Hepatocyte (in vitro differentiated cells): ENCODE data around the gene KIF26B. TPM values are rescaled to one million over a fixed set of nuclear protein-coding genes. Genes with fewer than 3 reads are reported as not detected.

Source experiments
- DNase-seq: peaks from one replicate; pipeline ENCODE4 v3.0.0-alpha.2; 2016; ENCODE audit warnings: low spot score
- H2AFZ ChIP-seq: fragments of 200-600 bp; sonication (generic); 2 replicates; pipeline ENCODE4 v1.6.0; 2016; ENCODE audit warnings: antibody characterized with exemption, mild to moderate bottlenecking
- H3K27ac ChIP-seq: fragments of 200-600 bp; sonication (generic); 2 replicates; pipeline ENCODE4 v1.5.1; 2016; ENCODE audit warnings: mild to moderate bottlenecking
- H3K27me3 ChIP-seq: fragments of 200-600 bp; sonication (generic); 2 replicates; pipeline ENCODE4 v1.6.1; 2016
- H3K36me3 ChIP-seq: fragments of 200-600 bp; sonication (generic); replicated peaks from 2 replicates; pipeline ENCODE4 v1.5.1; 2016; ENCODE audit warnings: low read depth; ENCODE audit not compliant: insufficient read depth
- H3K4me1 ChIP-seq: fragments of 200-600 bp; sonication (generic); 2 replicates; pipeline ENCODE4 v1.5.1; 2016; ENCODE audit warnings: mild to moderate bottlenecking, moderate library complexity; ENCODE audit not compliant: insufficient read depth
- H3K4me2 ChIP-seq: fragments of 200-600 bp; sonication (generic); 2 replicates; pipeline ENCODE4 v1.6.0; 2016
- H3K4me3 ChIP-seq: fragments of 200-600 bp; sonication (generic); 2 replicates; pipeline ENCODE4 v1.5.1; 2016; ENCODE audit warnings: mild to moderate bottlenecking
- H3K79me2 ChIP-seq: fragments of 200-600 bp; sonication (generic); 2 replicates; pipeline ENCODE4 v1.6.0; 2017; ENCODE audit warnings: mild to moderate bottlenecking
- H3K9me2 ChIP-seq: fragments of 200-600 bp; sonication (generic); replicated peaks from 2 replicates; pipeline ENCODE4 v1.6.0; 2017; ENCODE audit warnings: mild to moderate bottlenecking; ENCODE audit not compliant: insufficient read depth
- H3K9me3 ChIP-seq: fragments of 200-600 bp; sonication (generic); 2 replicates; pipeline ENCODE4 v1.5.1; 2016; ENCODE audit warnings: low read depth, mild to moderate bottlenecking
- H4K20me1 ChIP-seq: fragments of 200-600 bp; sonication (generic); 2 replicates; pipeline ENCODE4 v1.6.0; 2016; ENCODE audit warnings: mild to moderate bottlenecking; ENCODE audit not compliant: insufficient read depth, poor library complexity, severe bottlenecking
- EZH2 ChIP-seq: fragments of 200-600 bp; sonication (generic); IDR thresholded peaks from 2 replicates; pipeline ENCODE4 v1.6.1; 2016; ENCODE audit warnings: antibody characterized with exemption, mild to moderate bottlenecking, borderline replicate concordance
- EZH2phosphoT487 ChIP-seq: fragments of 200-600 bp; sonication (generic); IDR thresholded peaks from one replicate; pipeline ENCODE4 v1.6.1; 2018; ENCODE audit warnings: antibody characterized with exemption, mild to moderate bottlenecking, low read depth, moderate library complexity; ENCODE audit not compliant: unreplicated experiment, severe bottlenecking
- WGBS: methylation state at CpG from one replicate; pipeline ENCODE4 v1.1.6; 2016; ENCODE audit warnings: low lambda C conversion rate; ENCODE audit errors: missing lambda C conversion rate; 5-methylcytosine and 5-hydroxymethylcytosine counted together
- polyA plus RNA-seq: library from polyadenylated mRNA; unstranded; fragments of >200 nt; fragmentation: Nextera tagmentation; extraction: Ambion mirVana; gene quantifications from 2 replicates; pipeline ENCODE4 v1.2.1, GENCODE V29; 2016
- total RNA-seq: library from RNA; depleted of rRNA; stranded (reverse); fragments of >200 nt; gene quantifications from 2 replicates; pipeline ENCODE4 v1.2.3, GENCODE V29; 2014
- TF ChIP-seq, protein P1 (sequence below): fragments of 200-600 bp; sonication (generic); IDR thresholded peaks from 2 replicates; pipeline ENCODE4 v1.5.1; 2016; ENCODE audit warnings: antibody characterized with exemption, mild to moderate bottlenecking; ENCODE audit not compliant: poor library complexity

The KIF26B gene
- total and polyA plus RNA-seq, 2 experiments from 2014 or later: 12.7 to 21.6 TPM

DNA sequence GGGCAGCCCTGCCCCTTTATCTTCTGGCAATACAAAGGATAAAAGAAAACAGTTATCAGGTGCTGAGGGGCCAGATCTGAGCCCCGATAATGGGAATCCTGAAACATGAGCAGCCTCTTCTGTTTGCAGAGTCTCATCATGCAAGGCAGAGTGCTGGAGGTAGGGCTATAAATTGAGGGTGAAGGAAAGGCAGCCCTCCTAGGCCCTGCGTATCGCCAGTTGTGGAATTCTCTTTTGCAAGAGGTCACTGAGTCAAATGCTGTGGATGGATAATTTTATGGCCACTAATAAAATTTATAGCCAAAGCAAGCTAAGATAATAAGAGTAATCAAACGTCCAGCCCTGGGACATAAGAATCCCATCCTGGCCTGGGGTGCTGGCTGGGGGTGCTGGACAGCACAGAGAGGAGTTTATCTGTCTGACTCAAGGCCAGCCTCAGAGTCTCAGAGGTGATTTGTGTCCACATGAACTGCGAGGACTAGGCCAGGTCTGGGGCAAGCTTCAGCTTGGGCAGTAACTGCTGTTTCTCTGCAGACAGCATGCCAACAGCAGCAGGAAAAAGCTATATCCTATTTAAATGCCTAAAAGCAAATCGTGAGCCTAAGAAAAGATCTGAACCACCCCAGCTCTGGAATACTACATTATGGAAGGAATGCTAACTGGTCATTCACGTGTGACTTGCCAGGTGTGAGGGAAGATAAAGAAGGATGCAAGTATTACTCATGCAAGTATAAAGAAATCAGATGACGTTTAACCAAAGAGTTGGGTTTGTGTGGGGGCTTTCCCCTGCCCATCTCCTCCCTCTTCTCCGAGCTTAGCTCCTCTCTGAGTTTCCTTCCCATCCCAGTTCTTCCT lies 254.8 kb downstream of the KIF26B start:
- Histone ChIP-seq H2AFZ (no peak overlapping the region), H3K27me3 (no peaks in the 10 kb centered on the region), H3K9me2 (no peaks in the 10 kb centered on the region), H3K79me2 (peaks cover 10% of the 10 kb centered on the region), H3K27ac (peak overlapping the region; percentile 92), H3K4me2 (no peak overlapping the region), H3K4me3 (no peak overlapping the region), H3K9me3 (no peaks in the 10 kb centered on the region), H3K36me3 (no peaks in the 10 kb centered on the region), H3K4me1 (peaks cover 43% of the 10 kb centered on the region), H4K20me1 (no peaks in the 10 kb centered on the region)
- no peak for TF ChIP-seq EZH2phosphoT487
- TF ChIP-seq, protein P1, sequence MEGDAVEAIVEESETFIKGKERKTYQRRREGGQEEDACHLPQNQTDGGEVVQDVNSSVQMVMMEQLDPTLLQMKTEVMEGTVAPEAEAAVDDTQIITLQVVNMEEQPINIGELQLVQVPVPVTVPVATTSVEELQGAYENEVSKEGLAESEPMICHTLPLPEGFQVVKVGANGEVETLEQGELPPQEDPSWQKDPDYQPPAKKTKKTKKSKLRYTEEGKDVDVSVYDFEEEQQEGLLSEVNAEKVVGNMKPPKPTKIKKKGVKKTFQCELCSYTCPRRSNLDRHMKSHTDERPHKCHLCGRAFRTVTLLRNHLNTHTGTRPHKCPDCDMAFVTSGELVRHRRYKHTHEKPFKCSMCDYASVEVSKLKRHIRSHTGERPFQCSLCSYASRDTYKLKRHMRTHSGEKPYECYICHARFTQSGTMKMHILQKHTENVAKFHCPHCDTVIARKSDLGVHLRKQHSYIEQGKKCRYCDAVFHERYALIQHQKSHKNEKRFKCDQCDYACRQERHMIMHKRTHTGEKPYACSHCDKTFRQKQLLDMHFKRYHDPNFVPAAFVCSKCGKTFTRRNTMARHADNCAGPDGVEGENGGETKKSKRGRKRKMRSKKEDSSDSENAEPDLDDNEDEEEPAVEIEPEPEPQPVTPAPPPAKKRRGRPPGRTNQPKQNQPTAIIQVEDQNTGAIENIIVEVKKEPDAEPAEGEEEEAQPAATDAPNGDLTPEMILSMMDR: no peak
- no peak for TF ChIP-seq EZH2
- DNase-seq: peak; percentile 38
- WGBS: 45% methylated on average over 9 of the region's 9 CpGs

DNA sequence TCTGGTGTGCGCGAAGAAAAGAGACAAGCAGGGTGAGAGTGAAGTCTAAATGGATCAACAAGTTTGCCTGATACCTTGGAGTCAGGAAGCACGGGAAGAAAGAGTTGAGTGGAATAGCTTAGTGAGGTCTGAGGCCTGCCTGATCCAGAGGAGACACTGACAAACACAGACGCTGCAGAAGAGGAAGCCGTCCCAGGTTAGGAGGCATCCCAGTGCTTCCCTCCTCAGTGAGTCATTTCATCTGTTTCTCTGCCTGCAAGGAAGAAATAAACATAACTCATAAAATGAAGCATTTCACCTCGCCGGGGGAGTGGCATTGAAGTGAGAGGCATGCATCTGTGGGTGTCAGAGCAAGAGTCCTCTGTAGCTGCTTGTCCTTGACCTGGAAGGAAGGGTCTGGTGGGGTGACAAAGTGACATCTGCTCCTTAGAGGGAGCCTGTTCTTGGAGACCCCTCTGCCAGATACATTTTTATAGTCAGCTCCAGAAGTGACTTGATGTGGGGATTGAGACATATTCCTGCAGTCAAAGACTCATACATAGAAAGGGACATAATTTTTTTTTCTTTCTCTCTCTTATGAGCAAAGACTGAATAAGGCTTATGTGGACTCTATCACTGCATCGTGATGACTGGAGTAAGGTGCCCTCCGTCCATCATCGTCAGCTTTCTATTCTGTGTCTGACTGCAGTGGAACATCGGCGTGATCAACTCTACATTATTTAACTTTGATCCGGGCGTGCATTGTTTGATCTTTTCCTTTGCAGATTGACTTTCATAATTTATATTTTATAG lies 256.7 kb downstream of the KIF26B start:
- H4K20me1 ChIP-seq: no peaks in the 10 kb centered on the region
- no peaks in the 10 kb centered on the region for H3K27me3 ChIP-seq
- H3K4me1 ChIP-seq: peaks cover 45% of the 10 kb centered on the region
- no peaks in the 10 kb centered on the region for H3K9me2 ChIP-seq
- H3K36me3 ChIP-seq: no peaks in the 10 kb centered on the region
- H3K4me3 ChIP-seq: no peak overlapping the region
- peak overlapping the region; percentile 92 for H3K27ac ChIP-seq
- H3K4me2 ChIP-seq: no peak overlapping the region
- H3K79me2 ChIP-seq: peaks cover 6% of the 10 kb centered on the region
- H3K9me3 ChIP-seq: no peaks in the 10 kb centered on the region
- WGBS: 73% methylated on average over 14 of the region's 14 CpGs
- DNase-seq: peak; percentile 59
- TF ChIP-seq EZH2 (no peak), EZH2phosphoT487 (no peak)
- TF ChIP-seq, protein P1: no peak
- no peak overlapping the region for H2AFZ ChIP-seq

DNA sequence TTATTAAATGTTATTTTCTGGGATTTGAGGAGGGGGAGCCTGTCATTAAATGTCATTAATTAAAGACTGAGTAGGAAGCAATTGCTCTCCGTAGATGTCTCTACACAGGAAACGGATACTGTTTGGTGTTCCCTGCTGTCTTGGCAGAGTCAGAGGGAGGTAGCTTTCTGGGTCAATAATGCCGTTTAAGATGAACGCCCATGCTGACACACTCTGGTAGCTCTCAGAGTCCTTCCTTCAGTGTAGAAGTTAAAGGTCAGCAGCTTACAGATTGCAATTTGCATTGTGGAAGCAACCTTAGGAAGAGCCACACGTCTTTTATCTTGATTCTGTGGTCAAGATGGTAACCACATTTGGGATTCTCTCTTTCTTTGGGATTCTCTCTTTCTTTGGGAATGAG lies 257.5 kb downstream of the KIF26B start:
- TF ChIP-seq, protein P1: no peak
- TF ChIP-seq EZH2phosphoT487: no peak
- no peak for TF ChIP-seq EZH2
- Histone ChIP-seq H3K4me1 (peaks cover 45% of the 10 kb centered on the region), H3K4me2 (peak overlapping the region; percentile 9), H3K27me3 (no peaks in the 10 kb centered on the region), H3K9me2 (no peaks in the 10 kb centered on the region), H3K27ac (peak overlapping the region; percentile 92), H3K4me3 (no peak overlapping the region), H3K9me3 (no peaks in the 10 kb centered on the region), H4K20me1 (no peaks in the 10 kb centered on the region), H3K36me3 (no peaks in the 10 kb centered on the region), H3K79me2 (peaks cover 9% of the 10 kb centered on the region), H2AFZ (no peak overlapping the region)
- 53% methylated on average over 5 of the region's 5 CpGs for WGBS
- no peak for DNase-seq
